DOHH2 (cell line): Measurements from ENCODE around the gene HSPB1.

Source experiments
- EZH2phosphoT487 ChIP-seq: fragments of 200-600 bp; sonication (generic); IDR thresholded peaks from 2 replicates; pipeline ENCODE4 v1.6.1; 2017; ENCODE audit warnings: borderline replicate concordance, mild to moderate bottlenecking, antibody characterized with exemption, low read length, moderate library complexity, mixed read lengths
- TF ChIP-seq, protein P1 (sequence below): fragments of 200-600 bp; sonication (generic); IDR thresholded peaks from one replicate; pipeline ENCODE4 v1.5.1; 2014; ENCODE audit warnings: antibody characterized with exemption, mild to moderate bottlenecking, low read depth, low read length; ENCODE audit not compliant: poor library complexity, severe bottlenecking

DNA sequence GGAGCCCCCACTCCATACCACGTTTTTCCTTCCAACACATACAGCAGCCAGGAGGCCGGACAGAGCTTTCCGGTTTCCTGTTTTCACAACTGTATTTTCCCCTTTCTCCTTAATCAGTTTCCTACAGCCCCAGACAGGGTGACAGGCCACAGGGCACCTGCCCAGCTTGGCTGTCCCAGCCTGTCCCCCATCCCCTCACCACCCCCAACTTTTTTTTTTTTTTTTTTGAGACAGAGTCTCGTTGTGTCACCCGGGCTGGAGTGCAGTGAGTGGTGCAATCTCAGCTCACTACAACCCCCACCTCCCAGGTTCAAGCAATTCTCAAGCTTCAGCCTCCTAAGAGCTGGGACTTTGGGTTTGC, 10.3 kb upstream of the HSPB1 start:
- TF ChIP-seq, protein P1, sequence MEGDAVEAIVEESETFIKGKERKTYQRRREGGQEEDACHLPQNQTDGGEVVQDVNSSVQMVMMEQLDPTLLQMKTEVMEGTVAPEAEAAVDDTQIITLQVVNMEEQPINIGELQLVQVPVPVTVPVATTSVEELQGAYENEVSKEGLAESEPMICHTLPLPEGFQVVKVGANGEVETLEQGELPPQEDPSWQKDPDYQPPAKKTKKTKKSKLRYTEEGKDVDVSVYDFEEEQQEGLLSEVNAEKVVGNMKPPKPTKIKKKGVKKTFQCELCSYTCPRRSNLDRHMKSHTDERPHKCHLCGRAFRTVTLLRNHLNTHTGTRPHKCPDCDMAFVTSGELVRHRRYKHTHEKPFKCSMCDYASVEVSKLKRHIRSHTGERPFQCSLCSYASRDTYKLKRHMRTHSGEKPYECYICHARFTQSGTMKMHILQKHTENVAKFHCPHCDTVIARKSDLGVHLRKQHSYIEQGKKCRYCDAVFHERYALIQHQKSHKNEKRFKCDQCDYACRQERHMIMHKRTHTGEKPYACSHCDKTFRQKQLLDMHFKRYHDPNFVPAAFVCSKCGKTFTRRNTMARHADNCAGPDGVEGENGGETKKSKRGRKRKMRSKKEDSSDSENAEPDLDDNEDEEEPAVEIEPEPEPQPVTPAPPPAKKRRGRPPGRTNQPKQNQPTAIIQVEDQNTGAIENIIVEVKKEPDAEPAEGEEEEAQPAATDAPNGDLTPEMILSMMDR = no peak
- no peak for TF ChIP-seq EZH2phosphoT487
